ENCODE results near the gene ABCA13.
A peak's percentile ranks its signal among the peaks of the same experiment; 100 is the strongest.

ABCA13 gene

GRCh38 chr7:48350515-48350914 is 179.3 kb downstream of the ABCA13 start:
- Histone ChIP-seq H3K4me3 (no peak overlapping the region), H3K36me3 (replicated peaks) (no peaks in the 10 kb centered on the region), H3K9me3 (no peaks in the 10 kb centered on the region), H3K27me3 (ENCODE audit: low read depth) (no peaks in the 10 kb centered on the region), H3K4me1 (no peaks in the 10 kb centered on the region)
- in situ Hi-C loops (cut with MboI; ENCODE audit: low sequenced_read_pairs), result no loop called here
- no peak for DNase-seq (ENCODE audit: low spot score in 2 of 2)

- Histone ChIP-seq H3K9me3 (no peaks in the 10 kb centered on the region), H3K36me3 (replicated peaks) (no peaks in the 10 kb centered on the region), H3K4me1 (no peaks in the 10 kb centered on the region), H3K27me3 (ENCODE audit: low read depth) (no peaks in the 10 kb centered on the region), H3K4me3 (no peak overlapping the region)
- DNase-seq (ENCODE audit: low spot score in 2 of 2), result no peak
- in situ Hi-C loops (cut with MboI; ENCODE audit: low sequenced_read_pairs), result no loop called here
These were observed 180.6 kb downstream of the ABCA13 start for GRCh38 chr7:48351900-48352299.

- Histone ChIP-seq H3K9me3 (no peaks in the 10 kb centered on the region), H3K36me3 (replicated peaks) (no peaks in the 10 kb centered on the region), H3K4me1 (no peaks in the 10 kb centered on the region), H3K4me3 (no peak overlapping the region), H3K27me3 (ENCODE audit: low read depth) (no peaks in the 10 kb centered on the region)
- DNase-seq (ENCODE audit: low spot score in 2 of 2), result no peak
- in situ Hi-C loops (cut with MboI; ENCODE audit: low sequenced_read_pairs), result no loop called here
These were observed 184.1 kb downstream of the ABCA13 start for GRCh38 chr7:48355346-48355745.

GRCh38 chr7:48360574-48360973 is 189.3 kb downstream of the ABCA13 start:
- H3K4me3 ChIP-seq, result no peak overlapping the region
- no peak for DNase-seq (ENCODE audit: low spot score in 2 of 2)
- H3K9me3 ChIP-seq, result no peaks in the 10 kb centered on the region
- H3K4me1 ChIP-seq, result no peaks in the 10 kb centered on the region
- no peaks in the 10 kb centered on the region for H3K36me3 ChIP-seq (replicated peaks)
- in situ Hi-C loops (cut with MboI; ENCODE audit: low sequenced_read_pairs), result no loop called here
- H3K27me3 ChIP-seq (ENCODE audit: low read depth), result no peaks in the 10 kb centered on the region

- no peak overlapping the region for H3K4me3 ChIP-seq
- in situ Hi-C loops (cut with MboI; ENCODE audit: low sequenced_read_pairs), result no loop called here
- DNase-seq (ENCODE audit: low spot score in 2 of 2), result peak; percentile 20 to 48
- H3K9me3 ChIP-seq, result no peaks in the 10 kb centered on the region
- H3K36me3 ChIP-seq (replicated peaks), result no peaks in the 10 kb centered on the region
- H3K27me3 ChIP-seq (ENCODE audit: low read depth), result no peaks in the 10 kb centered on the region
- no peaks in the 10 kb centered on the region for H3K4me1 ChIP-seq
These were observed 191.9 kb downstream of the ABCA13 start for GRCh38 chr7:48363174-48363573.

DNA sequence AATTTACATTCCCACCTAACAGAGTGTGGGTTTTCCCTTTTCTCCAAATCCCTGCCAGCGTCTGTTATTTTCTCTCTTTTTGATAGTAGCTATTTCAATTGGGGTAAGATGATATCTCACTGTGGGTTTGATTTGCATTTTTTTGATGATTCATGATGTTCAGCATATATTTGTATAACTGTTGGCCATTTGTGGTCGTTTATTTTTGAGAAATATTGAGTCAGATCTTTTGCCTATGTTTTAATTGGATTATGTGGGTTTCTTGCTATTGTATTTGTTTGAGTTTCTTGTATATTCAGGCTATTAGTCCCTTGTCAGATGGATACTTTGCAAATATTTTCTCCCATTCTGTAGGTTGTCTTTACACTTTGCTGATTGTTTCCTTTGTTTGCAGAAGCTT is 193.8 kb downstream of the ABCA13 start:
- in situ Hi-C loops (cut with MboI; ENCODE audit: low sequenced_read_pairs), result no loop called here

GRCh38 chr7:48366096-48366495 is 194.8 kb downstream of the ABCA13 start:
- no peaks in the 10 kb centered on the region for H3K9me3 ChIP-seq
- H3K27me3 ChIP-seq (ENCODE audit: low read depth), result no peaks in the 10 kb centered on the region
- H3K4me1 ChIP-seq, result no peaks in the 10 kb centered on the region
- no peaks in the 10 kb centered on the region for H3K36me3 ChIP-seq (replicated peaks)
- no peak for DNase-seq (ENCODE audit: low spot score in 2 of 2)
- in situ Hi-C loops (cut with MboI; ENCODE audit: low sequenced_read_pairs), result no loop called here
- H3K4me3 ChIP-seq, result no peak overlapping the region

More for the DNA sequence above, 193.8 kb downstream of the ABCA13 start:
- H3K9me3 ChIP-seq, result no peaks in the 10 kb centered on the region
- H3K27me3 ChIP-seq (ENCODE audit: low read depth), result no peaks in the 10 kb centered on the region
- DNase-seq (ENCODE audit: low spot score in 2 of 2), result no peak
- H3K4me3 ChIP-seq, result no peak overlapping the region
- no peaks in the 10 kb centered on the region for H3K36me3 ChIP-seq (replicated peaks)
- H3K4me1 ChIP-seq, result no peaks in the 10 kb centered on the region

GRCh38 chr7:48376263-48376662 is 205.0 kb downstream of the ABCA13 start:
- DNase-seq (ENCODE audit: low spot score in 2 of 2), result no peak
- Histone ChIP-seq H3K9me3 (no peaks in the 10 kb centered on the region), H3K4me3 (no peak overlapping the region), H3K36me3 (replicated peaks) (no peaks in the 10 kb centered on the region), H3K27me3 (ENCODE audit: low read depth) (0 out of 2 replicates have a peak, but pooled peaks cover 2% of the 10 kb centered on the region), H3K4me1 (no peaks in the 10 kb centered on the region)
- in situ Hi-C loops (cut with MboI; ENCODE audit: low sequenced_read_pairs), result no loop called here

GRCh38 chr7:48380921-48381320 is 209.7 kb downstream of the ABCA13 start:
- no peaks in the 10 kb centered on the region for H3K9me3 ChIP-seq
- H3K27me3 ChIP-seq (ENCODE audit: low read depth), result 0 out of 2 replicates have a peak, but pooled peaks cover 2% of the 10 kb centered on the region
- in situ Hi-C loops (cut with MboI; ENCODE audit: low sequenced_read_pairs), result no loop called here
- DNase-seq (ENCODE audit: low spot score in 2 of 2), result no peak
- no peaks in the 10 kb centered on the region for H3K36me3 ChIP-seq (replicated peaks)
- H3K4me1 ChIP-seq, result no peaks in the 10 kb centered on the region
- H3K4me3 ChIP-seq, result no peak overlapping the region

DNA sequence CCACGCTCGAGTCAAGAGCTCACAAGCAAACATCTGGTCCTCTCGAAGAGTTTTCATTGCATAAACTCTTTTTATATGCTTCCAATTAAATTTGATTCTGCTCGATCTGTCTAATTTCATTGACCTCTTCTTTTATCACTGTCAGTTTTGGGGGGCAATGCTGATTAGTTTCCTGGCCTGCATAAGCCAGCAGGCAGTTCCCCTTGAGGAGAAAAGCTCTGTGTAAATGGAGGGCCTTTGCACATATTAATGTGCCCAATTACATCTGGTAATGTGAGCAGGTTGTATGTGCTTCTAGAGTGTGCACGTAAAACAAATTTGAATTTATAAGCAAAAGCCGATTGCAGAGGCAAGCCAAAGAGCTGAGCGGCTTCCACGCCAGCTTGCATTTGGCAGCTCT is 210.3 kb downstream of the ABCA13 start:
- H3K4me3 ChIP-seq, result no peak overlapping the region
- 0 out of 2 replicates have a peak, but pooled peaks cover 2% of the 10 kb centered on the region for H3K27me3 ChIP-seq (ENCODE audit: low read depth)
- H3K36me3 ChIP-seq (replicated peaks), result no peaks in the 10 kb centered on the region
- no peaks in the 10 kb centered on the region for H3K9me3 ChIP-seq
- in situ Hi-C loops (cut with MboI; ENCODE audit: low sequenced_read_pairs), result no loop called here
- DNase-seq (ENCODE audit: low spot score in 2 of 2), result no peak
- no peaks in the 10 kb centered on the region for H3K4me1 ChIP-seq

- H3K9me3 ChIP-seq, result no peaks in the 10 kb centered on the region
- H3K27me3 ChIP-seq (ENCODE audit: low read depth), result no peaks in the 10 kb centered on the region
- no peaks in the 10 kb centered on the region for H3K4me1 ChIP-seq
- no peak for DNase-seq (ENCODE audit: low spot score in 2 of 2)
- H3K36me3 ChIP-seq (replicated peaks), result no peaks in the 10 kb centered on the region
- in situ Hi-C loops (cut with MboI; ENCODE audit: low sequenced_read_pairs), result no loop called here
- H3K4me3 ChIP-seq, result no peak overlapping the region
These were observed 213.0 kb downstream of the ABCA13 start for GRCh38 chr7:48384180-48384752.

GRCh38 chr7:48387932-48388331 is 216.7 kb downstream of the ABCA13 start:
- in situ Hi-C loops (cut with MboI; ENCODE audit: low sequenced_read_pairs), result no loop called here
- H3K36me3 ChIP-seq (replicated peaks), result no peaks in the 10 kb centered on the region
- no peak for DNase-seq (ENCODE audit: low spot score in 2 of 2)
- no peaks in the 10 kb centered on the region for H3K9me3 ChIP-seq
- H3K4me3 ChIP-seq, result no peak overlapping the region
- H3K27me3 ChIP-seq (ENCODE audit: low read depth), result no peaks in the 10 kb centered on the region
- H3K4me1 ChIP-seq, result no peaks in the 10 kb centered on the region

DNA sequence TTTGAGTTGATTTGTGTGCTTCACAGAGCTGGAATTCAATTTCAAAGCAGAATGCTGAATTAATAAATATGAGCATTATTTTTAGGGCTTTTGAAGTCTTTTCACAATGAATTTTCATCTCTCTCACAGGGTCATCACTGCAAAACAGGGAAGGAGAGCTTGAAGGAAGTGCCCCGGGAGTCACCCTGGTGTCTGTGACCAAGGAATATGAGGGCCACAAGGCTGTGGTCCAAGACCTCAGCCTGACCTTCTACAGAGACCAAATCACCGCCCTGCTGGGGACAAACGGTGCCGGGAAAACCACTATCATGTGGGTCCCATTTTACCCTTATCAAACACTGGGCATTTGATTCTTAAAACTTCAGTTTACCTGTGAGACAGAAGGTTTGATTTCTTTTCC is 217.7 kb downstream of the ABCA13 start:
- no peak for DNase-seq (ENCODE audit: low spot score in 2 of 2)
- Histone ChIP-seq H3K4me3 (no peak overlapping the region), H3K9me3 (no peaks in the 10 kb centered on the region), H3K27me3 (ENCODE audit: low read depth) (no peaks in the 10 kb centered on the region), H3K36me3 (replicated peaks) (no peaks in the 10 kb centered on the region), H3K4me1 (no peaks in the 10 kb centered on the region)
- in situ Hi-C loops (cut with MboI; ENCODE audit: low sequenced_read_pairs), result no loop called here

GRCh38 chr7:48389977-48390376 is 218.7 kb downstream of the ABCA13 start:
- Histone ChIP-seq H3K36me3 (replicated peaks) (no peaks in the 10 kb centered on the region), H3K4me1 (no peaks in the 10 kb centered on the region), H3K4me3 (no peak overlapping the region), H3K9me3 (no peaks in the 10 kb centered on the region), H3K27me3 (ENCODE audit: low read depth) (no peaks in the 10 kb centered on the region)
- in situ Hi-C loops (cut with MboI; ENCODE audit: low sequenced_read_pairs), result no loop called here
- no peak for DNase-seq (ENCODE audit: low spot score in 2 of 2)
